ENCODE results near the gene KIF25.
"Not testable (repeated sequence)": the region's sequence is repeated elsewhere in the genome, so short reads cannot be mapped to it uniquely, and the experiment has no call there.

The KIF25 gene

GRCh38 chr6:167976116-167976657 lies 21.3 kb upstream of the KIF25 start:
- DNase-seq = not testable (repeated sequence)

- DNase-seq = no peak
Observed at GRCh38 chr6:167976708-167977107, 20.8 kb upstream of the KIF25 start.

GRCh38 chr6:167977717-167978467 lies 19.6 kb upstream of the KIF25 start:
- no peak for DNase-seq

- DNase-seq = no peak
Observed at GRCh38 chr6:167978607-167979006, 18.9 kb upstream of the KIF25 start.

- no peak for DNase-seq
Observed at GRCh38 chr6:167979436-167980139, 17.9 kb upstream of the KIF25 start.

- DNase-seq = no peak
Observed at GRCh38 chr6:167980911-167981580, 16.4 kb upstream of the KIF25 start.

GRCh38 chr6:167981916-167982462 lies 15.5 kb upstream of the KIF25 start:
- no peak for DNase-seq

- DNase-seq = no peak
Observed at GRCh38 chr6:167984144-167984719, 13.2 kb upstream of the KIF25 start.

GRCh38 chr6:167984876-167985604 lies 12.4 kb upstream of the KIF25 start:
- DNase-seq = no peak

GRCh38 chr6:167985911-167986595 lies 11.4 kb upstream of the KIF25 start:
- no peak for DNase-seq

- no peak for DNase-seq
Observed at GRCh38 chr6:167987396-167988153, 9.9 kb upstream of the KIF25 start.

- DNase-seq = no peak
Observed at GRCh38 chr6:167988154-167988495, 9.3 kb upstream of the KIF25 start.

GRCh38 chr6:167988945-167989841 lies 8.3 kb upstream of the KIF25 start:
- DNase-seq = no peak

GRCh38 chr6:167990016-167990945 lies 7.2 kb upstream of the KIF25 start:
- DNase-seq = no peak

- no peak for DNase-seq
Observed at GRCh38 chr6:167993169-167993568, 4.3 kb upstream of the KIF25 start.

- no peak for DNase-seq
Observed at GRCh38 chr6:167993831-167994230, 3.6 kb upstream of the KIF25 start.

GRCh38 chr6:167995302-167995701 lies 2.2 kb upstream of the KIF25 start:
- DNase-seq = no peak

- no peak for DNase-seq
Observed at GRCh38 chr6:167995731-167996151, 1.7 kb upstream of the KIF25 start.

Data from inflammatory macrophage (primary cell).